ENCODE data around the gene CIAO3.

DNA sequence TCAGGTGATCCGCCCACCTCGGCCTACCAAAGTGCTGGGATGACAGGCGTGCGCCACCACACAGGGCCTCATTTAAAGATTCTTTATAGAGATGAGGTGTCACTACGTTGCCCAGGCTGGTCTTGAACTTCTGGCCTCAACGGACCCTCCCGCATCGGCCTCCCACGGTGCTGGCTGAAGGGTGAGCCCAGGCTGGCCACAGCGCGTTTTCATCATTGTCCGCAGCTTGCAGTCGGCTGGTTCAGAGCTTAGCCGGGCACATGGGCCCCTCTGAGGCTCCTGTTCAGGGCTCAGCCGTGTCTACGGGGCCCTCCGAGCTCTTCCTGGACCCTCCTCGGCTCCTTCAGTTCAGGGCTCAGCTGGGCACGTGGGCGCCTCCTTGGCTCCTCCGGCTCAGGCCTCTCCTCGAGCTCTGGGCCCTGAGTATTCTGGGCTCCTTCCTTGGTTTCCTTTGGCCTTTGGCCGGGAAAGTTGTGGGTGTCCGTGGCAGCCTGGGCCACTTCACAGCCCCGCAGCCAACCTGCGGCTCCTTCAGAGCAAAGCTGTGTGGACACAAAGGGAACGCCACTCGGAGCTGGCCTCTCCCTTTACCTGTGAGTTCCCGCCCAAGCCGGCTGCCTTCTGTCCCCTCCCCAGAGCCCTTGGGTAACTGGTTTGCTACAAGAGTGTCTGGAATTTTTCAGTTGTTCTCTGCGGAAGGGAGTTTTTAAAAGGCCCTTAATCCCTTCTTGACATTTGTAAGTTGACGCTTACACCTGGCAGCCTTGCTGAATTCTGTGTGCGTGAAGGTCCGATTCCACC is 18.5 kb upstream of the CIAO3 start:
- TF ChIP-seq POLR2AphosphoS5 (IDR thresholded peaks at IDR 0.05; ENCODE audit: low read depth, low read length) (no peak), ZFX (IDR thresholded peaks at IDR 0.05) (no peak), SIN3A (IDR thresholded peaks at IDR 0.05; ENCODE audit: low read depth) (no peak), YY1 (IDR thresholded peaks at IDR 0.05; ENCODE audit: extremely low read depth, insufficient replicate concordance, low read depth, low read length) (no peak)
- TF ChIP-seq, protein P1, sequence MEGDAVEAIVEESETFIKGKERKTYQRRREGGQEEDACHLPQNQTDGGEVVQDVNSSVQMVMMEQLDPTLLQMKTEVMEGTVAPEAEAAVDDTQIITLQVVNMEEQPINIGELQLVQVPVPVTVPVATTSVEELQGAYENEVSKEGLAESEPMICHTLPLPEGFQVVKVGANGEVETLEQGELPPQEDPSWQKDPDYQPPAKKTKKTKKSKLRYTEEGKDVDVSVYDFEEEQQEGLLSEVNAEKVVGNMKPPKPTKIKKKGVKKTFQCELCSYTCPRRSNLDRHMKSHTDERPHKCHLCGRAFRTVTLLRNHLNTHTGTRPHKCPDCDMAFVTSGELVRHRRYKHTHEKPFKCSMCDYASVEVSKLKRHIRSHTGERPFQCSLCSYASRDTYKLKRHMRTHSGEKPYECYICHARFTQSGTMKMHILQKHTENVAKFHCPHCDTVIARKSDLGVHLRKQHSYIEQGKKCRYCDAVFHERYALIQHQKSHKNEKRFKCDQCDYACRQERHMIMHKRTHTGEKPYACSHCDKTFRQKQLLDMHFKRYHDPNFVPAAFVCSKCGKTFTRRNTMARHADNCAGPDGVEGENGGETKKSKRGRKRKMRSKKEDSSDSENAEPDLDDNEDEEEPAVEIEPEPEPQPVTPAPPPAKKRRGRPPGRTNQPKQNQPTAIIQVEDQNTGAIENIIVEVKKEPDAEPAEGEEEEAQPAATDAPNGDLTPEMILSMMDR (IDR thresholded peaks at IDR 0.05 in 2 of 3, conservative IDR thresholded peaks at IDR 0.05 in 1 of 3; ENCODE audit: borderline replicate concordance in 1 of 3, insufficient read depth in 1 of 3, low read depth in 2 of 3, low read length in 2 of 3), result no peak
